Posterior cingulate gyrus (tissue), 11 donors: ENCODE data around the gene RNLS.

Experiments
- DNase-seq, 10 donors: peaks; one replicate each; pipeline versions ENCODE4 v3.0.0 to v3.0.0-alpha.2; 2020 to 2021; ENCODE audit warnings: mixed read lengths in 3 of 10
- intact Hi-C: fragments of 100-400 bp; cut with DNase I; formaldehyde crosslinking; loops from one replicate; pipeline ENCODE4 v1.15.1; 2023

Gene RNLS

GRCh38 chr10:88442716-88443115 lies 140.4 kb downstream of the RNLS start:
- DNase-seq: peak in 1 of 10 donors; percentile 42
- intact Hi-C loops: no loop called here

- DNase-seq: no peak
- intact Hi-C loops: no loop called here
Measured at GRCh38 chr10:88440541-88440940, 142.6 kb downstream of the RNLS start.

DNA sequence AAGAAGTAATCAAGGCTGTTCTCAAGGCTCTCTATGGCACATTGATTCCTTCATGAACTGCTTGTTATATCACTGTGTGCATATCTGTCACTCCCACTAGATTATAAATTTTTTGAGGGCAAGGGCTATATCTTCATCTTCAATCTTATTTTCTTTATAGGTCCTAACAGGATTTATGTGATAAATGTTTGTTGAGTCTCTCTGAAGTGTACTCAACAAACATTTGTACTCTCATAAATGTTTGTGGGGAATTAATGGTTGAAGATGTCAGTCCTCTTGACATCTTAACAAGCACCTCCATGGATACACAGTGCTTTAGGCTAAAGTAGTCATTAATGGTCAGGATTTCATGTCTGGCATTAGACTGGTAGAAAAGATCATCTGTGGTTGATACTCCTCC lies 143.2 kb downstream of the RNLS start:
- intact Hi-C loops: no loop called here
- no peak for DNase-seq

DNA sequence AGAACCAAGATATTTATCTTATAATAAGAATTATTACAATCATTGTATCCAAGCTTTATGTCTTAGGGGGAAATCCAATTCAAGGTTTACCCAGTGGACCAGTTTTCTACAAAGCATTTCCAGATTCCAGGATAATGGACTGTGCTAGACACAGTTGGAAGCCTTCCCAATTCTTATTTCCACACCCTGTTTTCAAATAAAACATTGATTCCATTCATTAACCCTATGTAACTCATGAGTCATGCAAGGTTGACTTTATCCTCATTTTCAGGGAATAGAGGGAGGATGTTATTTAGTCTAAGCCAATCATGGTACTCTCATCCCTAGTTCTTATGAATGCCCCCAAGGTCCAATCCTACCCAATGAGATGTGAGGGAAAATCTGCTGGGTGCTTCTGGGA lies 145.7 kb downstream of the RNLS start:
- intact Hi-C loops: no loop called here

GRCh38 chr10:88433565-88434186 lies 149.4 kb downstream of the RNLS start:
- intact Hi-C loops: no loop called here
- DNase-seq: no peak

More for the DNA sequence above, 145.7 kb downstream of the RNLS start:
- DNase-seq: no peak

DNA sequence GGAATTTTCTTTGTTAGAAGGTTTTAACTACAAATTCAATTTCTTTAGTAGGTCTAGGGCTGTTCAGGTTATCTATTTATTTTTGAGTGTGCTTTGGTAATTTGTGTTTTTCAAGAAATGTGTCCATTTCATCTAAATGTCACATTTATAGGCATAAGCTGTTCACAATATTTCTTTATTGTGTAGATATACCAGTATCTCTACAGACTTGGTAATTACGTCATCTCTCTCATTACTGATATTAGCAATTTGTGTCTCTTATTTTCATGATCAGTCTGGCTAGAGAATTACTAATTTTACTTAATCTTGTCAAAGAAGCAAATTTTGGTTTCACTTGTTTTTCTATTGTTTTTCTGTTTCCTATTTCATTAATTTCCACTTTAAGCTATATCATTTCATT lies 152.0 kb downstream of the RNLS start:
- no peak for DNase-seq
- intact Hi-C loops: no loop called here

- intact Hi-C loops: no loop called here
- peak in 1 of 10 donors; percentile 71 for DNase-seq
Measured at GRCh38 chr10:88428976-88429375, 154.1 kb downstream of the RNLS start.

- DNase-seq: no peak
- intact Hi-C loops: no loop called here
Measured at GRCh38 chr10:88428442-88428841, 154.7 kb downstream of the RNLS start.

DNA sequence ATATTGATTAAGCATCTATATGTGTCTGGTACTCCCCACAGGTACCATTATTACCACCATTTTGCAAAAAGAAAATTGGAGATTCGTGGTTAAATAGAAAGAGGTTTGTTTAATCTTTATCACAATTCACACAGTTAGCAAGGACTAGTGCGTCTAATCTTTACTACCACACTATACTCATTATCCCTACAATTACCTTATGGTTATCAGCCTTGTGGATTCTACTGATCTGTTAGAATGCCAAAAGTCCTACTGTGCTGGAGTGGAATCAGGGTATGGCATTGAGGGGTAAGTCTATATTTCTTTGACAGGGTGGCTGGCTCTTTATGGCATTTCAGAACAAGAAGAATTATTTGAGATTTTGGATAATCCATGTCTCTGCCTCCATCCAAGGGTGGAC lies 156.1 kb downstream of the RNLS start:
- DNase-seq: no peak
- intact Hi-C loops: no loop called here

DNA sequence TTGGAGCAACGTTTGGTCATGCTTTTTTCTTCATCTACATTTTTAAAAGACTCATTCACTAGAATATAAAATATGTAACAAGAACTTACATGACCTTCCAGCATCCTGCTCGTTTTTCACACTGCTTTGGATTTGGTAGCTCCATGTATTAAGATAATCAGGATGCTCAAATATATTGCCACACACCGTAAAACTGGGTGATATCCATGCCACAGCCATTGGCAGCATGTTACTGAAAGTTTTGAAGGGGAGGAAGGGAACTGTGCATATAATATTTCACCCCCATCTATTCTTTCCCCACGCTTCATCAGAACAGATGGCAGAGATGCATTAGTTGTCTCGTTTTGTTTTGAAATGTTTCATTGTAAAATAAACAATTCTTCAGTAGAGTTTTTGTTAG lies 158.2 kb downstream of the RNLS start:
- no peak for DNase-seq
- intact Hi-C loops: no loop called here

GRCh38 chr10:88423732-88424131 lies 159.4 kb downstream of the RNLS start:
- intact Hi-C loops: no loop called here
- no peak for DNase-seq

DNA sequence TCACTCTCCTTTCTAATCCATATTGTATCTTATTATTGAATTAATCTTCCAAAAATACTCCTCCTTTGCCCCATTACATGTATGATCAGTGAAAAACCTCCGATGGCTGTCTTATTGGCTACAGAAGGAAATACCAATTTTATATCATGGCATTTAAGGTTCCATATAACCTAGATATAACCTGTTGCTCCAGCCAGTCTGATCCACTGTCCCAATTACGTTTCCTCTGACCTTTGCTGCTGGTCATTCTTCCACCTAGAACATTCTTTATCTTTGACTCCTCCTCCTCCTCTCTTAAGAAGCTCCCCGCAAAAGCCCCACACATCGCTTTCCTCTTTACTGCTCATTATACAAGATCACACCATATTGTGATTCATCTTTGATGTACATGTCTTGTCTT lies 161.5 kb downstream of the RNLS start:
- intact Hi-C loops: no loop called here

GRCh38 chr10:88418871-88419270 lies 164.2 kb downstream of the RNLS start:
- no peak for DNase-seq
- intact Hi-C loops: no loop called here

More for the DNA sequence above, 161.5 kb downstream of the RNLS start:
- DNase-seq: no peak

GRCh38 chr10:88417387-88418030 lies 165.6 kb downstream of the RNLS start:
- intact Hi-C loops: no loop called here

GRCh38 chr10:88416801-88417200 lies 166.3 kb downstream of the RNLS start:
- intact Hi-C loops: no loop called here
- no peak for DNase-seq

More at GRCh38 chr10:88417387-88418030, 165.6 kb downstream of the RNLS start:
- DNase-seq: no peak

GRCh38 chr10:88415533-88416130 lies 167.5 kb downstream of the RNLS start:
- intact Hi-C loops: no loop called here
- no peak for DNase-seq

DNA sequence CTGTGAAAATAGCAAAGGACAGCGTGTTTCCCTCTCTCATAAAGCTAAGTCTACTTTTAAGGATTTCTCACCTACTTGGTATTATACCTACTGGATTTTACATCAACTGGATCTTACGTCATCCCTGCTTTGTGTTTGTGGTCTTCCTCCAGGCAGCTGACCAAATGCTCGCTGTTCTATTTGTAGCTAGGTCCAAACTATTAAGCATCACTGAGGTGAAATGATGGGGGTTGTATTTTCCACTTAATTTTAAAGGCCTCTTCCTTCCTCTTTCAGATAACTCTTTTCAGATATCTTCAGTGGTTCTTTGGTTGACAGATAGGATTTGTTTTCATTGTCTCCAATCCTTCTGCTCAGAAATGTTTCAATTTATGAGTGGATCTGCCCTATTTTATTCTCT lies 169.7 kb downstream of the RNLS start:
- DNase-seq: no peak
- intact Hi-C loops: no loop called here

DNA sequence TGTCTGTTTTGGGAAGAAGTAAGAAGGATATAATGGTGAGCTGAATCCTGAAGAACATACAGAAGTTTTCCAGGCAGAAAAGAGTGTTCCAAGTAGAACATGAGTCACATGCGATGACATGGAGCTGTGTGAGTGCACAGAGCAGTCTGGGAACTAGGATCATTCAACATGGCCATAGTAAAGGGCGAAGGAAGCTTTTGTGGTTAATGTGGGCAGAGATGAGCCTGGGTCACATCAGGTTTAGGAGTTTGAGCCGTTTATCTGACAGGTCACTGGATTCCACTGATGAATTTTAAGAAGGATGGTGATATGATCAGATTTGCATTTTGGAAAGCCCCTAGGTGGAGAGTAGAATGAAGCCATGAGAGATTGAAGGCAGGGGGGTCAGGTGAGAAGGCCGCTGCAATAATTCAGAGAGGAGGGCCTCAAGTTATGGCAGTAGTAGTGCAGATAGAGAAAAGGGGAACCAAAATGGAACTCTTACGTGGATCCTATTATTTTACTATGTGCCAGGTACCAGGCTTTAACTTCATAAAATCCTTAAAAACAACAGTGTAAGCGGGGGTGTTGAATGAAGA lies 171.3 kb downstream of the RNLS start:
- intact Hi-C loops: no loop called here
- no peak for DNase-seq

DNA sequence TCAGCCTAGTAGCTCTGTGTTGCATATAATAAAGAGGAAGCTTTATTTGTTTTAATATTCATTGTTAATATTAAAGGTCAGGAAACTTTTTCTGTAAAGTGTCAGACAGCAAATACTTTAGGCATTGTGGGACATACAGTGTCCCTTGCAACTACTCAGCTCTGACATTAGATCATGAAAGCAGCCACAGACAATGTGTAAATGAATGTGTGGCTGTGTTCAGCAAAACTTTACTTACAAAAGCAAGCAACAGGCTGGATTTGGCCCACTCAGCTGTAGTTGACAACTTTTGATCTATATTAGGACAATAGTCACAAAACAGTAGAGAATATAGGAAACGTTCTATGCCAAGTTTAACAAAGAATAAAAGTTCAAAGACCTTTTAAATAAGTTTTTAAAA lies 173.3 kb downstream of the RNLS start:
- DNase-seq: no peak
- intact Hi-C loops: loop anchor here (10.0 kb wide), 1 partner anchor 145 kb away; no protein-coding TSS in a partner anchor

GRCh38 chr10:88409236-88409635 lies 173.9 kb downstream of the RNLS start:
- intact Hi-C loops: loop anchor here (10.0 kb wide), 1 partner anchor 146 kb away; no protein-coding TSS in a partner anchor
- DNase-seq: no peak

DNA sequence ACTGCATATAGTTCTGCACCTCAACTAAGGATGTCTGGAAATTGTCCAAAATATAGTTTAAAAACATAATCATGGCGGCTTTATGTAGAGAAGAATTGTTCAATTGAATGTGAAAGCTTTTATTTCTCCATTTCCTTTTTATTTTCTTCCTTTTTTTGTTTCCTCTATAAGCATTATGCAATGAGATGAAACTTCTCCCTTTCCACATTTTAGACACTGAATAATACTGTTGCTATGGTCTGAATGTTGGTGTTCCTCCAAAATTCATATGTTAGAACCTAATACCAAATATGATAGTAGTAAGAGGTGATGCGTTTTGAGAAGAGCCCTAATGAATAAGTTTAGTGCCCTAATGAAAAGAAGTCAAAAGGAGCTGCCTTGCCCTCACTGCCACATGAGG lies 175.0 kb downstream of the RNLS start:
- intact Hi-C loops: loop anchor here (10.0 kb wide), 1 partner anchor 147 kb away; no protein-coding TSS in a partner anchor
- DNase-seq: no peak
